Measurements from ENCODE around the gene MYH7.

The MYH7 gene

DNA sequence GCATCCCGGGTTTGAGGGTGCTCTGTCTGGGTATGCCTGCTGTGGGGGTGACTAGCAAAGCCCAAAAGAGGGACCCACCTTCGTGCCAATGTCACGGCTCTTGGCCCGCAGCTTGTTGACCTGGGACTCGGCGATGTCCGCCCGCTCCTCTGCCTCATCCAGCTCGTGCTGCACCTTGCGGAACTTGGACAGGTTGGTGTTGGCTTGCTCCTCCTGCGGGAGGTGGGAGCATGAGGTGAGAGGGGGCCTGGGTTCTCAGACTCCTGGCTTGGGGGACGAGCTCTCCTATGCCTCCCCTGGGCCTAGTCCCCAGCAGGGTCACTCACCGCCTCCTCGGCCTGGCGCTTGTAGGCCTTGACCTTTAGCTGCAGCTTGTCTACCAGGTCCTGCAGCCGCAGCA lies 21.8 kb downstream of the MYH7 start:
- Histone ChIP-seq H3K4me3 (replicated peaks; ENCODE audit: insufficient read depth, low read length) (no peak overlapping the region), H3K27me3 (ENCODE audit: insufficient read depth, poor library complexity, severe bottlenecking) (no peaks in the 10 kb centered on the region), H3K27ac (replicated peaks) (no peak overlapping the region)
- no peak for DNase-seq (ENCODE audit: low read depth in 1 of 2, low spot score in 1 of 2)
- TF ChIP-seq, protein P1, sequence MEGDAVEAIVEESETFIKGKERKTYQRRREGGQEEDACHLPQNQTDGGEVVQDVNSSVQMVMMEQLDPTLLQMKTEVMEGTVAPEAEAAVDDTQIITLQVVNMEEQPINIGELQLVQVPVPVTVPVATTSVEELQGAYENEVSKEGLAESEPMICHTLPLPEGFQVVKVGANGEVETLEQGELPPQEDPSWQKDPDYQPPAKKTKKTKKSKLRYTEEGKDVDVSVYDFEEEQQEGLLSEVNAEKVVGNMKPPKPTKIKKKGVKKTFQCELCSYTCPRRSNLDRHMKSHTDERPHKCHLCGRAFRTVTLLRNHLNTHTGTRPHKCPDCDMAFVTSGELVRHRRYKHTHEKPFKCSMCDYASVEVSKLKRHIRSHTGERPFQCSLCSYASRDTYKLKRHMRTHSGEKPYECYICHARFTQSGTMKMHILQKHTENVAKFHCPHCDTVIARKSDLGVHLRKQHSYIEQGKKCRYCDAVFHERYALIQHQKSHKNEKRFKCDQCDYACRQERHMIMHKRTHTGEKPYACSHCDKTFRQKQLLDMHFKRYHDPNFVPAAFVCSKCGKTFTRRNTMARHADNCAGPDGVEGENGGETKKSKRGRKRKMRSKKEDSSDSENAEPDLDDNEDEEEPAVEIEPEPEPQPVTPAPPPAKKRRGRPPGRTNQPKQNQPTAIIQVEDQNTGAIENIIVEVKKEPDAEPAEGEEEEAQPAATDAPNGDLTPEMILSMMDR (IDR thresholded peaks at IDR 0.05; ENCODE audit: insufficient read depth, low read length), result no peak
- TF ChIP-seq POLR2AphosphoS5 (IDR thresholded peaks at IDR 0.05; ENCODE audit: low read depth) (no peak), SPI1 (IDR thresholded peaks at IDR 0.05; ENCODE audit: borderline replicate concordance, low read depth) (no peak), GABPA (IDR thresholded peaks at IDR 0.05; ENCODE audit: low read depth) (no peak)
- TF ChIP-seq, protein P2, sequence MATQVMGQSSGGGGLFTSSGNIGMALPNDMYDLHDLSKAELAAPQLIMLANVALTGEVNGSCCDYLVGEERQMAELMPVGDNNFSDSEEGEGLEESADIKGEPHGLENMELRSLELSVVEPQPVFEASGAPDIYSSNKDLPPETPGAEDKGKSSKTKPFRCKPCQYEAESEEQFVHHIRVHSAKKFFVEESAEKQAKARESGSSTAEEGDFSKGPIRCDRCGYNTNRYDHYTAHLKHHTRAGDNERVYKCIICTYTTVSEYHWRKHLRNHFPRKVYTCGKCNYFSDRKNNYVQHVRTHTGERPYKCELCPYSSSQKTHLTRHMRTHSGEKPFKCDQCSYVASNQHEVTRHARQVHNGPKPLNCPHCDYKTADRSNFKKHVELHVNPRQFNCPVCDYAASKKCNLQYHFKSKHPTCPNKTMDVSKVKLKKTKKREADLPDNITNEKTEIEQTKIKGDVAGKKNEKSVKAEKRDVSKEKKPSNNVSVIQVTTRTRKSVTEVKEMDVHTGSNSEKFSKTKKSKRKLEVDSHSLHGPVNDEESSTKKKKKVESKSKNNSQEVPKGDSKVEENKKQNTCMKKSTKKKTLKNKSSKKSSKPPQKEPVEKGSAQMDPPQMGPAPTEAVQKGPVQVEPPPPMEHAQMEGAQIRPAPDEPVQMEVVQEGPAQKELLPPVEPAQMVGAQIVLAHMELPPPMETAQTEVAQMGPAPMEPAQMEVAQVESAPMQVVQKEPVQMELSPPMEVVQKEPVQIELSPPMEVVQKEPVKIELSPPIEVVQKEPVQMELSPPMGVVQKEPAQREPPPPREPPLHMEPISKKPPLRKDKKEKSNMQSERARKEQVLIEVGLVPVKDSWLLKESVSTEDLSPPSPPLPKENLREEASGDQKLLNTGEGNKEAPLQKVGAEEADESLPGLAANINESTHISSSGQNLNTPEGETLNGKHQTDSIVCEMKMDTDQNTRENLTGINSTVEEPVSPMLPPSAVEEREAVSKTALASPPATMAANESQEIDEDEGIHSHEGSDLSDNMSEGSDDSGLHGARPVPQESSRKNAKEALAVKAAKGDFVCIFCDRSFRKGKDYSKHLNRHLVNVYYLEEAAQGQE (IDR thresholded peaks at IDR 0.05; ENCODE audit: insufficient replicate concordance, low read depth), result no peak

DNA sequence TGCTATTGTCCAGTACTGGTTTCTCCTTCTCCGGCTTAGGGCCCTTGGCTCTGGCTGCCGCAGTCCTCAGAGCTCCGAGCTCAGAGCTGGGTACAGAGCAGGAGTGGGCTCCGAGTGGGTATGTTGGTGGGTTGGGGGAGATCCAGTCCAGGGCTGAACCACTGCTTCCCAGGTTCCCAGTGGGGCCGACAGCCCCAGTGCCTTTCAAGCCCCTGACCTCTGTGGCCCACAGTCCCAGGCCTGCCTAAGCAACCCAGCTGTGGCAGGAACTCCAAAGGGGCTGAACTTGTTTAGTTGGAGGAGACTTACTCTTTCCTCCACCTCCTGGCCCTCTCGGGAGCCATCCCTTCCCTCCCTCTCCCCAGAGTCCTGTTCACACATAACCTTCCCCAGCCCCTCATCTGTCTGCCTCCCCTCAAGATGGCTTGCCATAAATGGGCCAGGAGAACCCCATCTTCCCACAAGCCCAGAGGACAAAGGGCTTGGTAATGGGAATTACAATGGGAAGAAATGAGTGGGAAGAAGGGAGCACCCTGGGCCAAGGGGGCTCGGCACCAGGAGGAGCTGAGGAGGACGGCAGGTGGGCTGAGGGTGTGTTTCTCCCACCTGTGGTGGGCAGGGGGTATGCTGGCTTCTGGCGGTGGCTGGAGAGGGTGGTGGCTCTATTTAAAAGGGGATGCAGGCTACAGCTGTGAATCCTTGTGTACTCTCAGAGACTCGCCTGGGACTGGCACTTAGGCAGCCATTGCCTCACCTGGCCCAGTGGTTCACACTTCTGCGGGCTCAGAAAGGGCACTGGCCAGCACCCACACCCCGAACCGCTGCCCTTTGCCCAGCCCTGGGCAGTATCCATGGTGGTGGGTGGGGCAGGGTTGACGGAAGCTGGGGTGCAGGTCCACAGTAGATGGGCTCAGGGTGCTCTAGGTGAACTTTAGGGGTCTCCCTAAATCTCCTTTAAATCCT lies 23.6 kb downstream of the MYH7 start:
- TF ChIP-seq SPI1 (IDR thresholded peaks at IDR 0.05; ENCODE audit: borderline replicate concordance, low read depth) (no peak), GABPA (IDR thresholded peaks at IDR 0.05; ENCODE audit: low read depth) (no peak), POLR2AphosphoS5 (IDR thresholded peaks at IDR 0.05; ENCODE audit: low read depth) (no peak)
- TF ChIP-seq, protein P2 (IDR thresholded peaks at IDR 0.05; ENCODE audit: insufficient replicate concordance, low read depth), result no peak
- TF ChIP-seq, protein P1 (IDR thresholded peaks at IDR 0.05; ENCODE audit: insufficient read depth, low read length), result no peak
- Histone ChIP-seq H3K27me3 (ENCODE audit: insufficient read depth, poor library complexity, severe bottlenecking) (no peaks in the 10 kb centered on the region), H3K4me3 (replicated peaks; ENCODE audit: insufficient read depth, low read length) (no peak overlapping the region), H3K27ac (replicated peaks) (no peak overlapping the region)
- DNase-seq (ENCODE audit: low read depth in 1 of 2, low spot score in 1 of 2), result no peak

DNA sequence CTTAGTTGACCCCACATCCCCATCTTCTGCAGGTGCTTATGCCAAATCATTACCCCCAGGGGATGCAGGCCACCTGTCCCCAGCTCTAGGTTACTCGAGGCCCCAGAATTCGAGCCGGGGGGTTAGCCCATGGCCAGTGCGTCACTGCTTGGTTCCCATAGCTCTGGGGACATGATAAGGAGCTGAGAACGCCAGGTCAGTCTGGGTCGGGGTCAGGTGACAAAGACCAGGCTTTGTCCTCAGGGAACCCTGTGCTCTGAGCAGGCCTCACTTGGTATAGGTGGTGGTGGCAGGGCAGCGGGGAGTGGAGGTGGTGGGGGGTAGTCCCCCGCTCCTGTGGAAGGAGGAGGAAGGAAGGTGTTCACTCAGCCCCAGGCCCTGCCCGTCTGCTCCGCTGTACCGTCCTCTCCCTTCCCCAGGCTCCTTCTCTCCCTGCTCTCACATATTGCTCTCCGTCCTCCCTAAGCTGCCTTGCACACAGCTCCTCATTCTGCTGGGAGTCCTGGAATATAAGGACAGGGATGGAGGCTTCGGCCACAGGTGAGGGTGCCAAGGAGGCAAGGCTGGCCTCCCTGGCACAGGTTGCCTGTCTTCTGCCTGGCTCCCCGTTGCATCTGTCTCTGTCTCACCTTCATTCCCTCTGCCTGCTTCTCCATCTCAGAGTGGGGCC lies 25.4 kb downstream of the MYH7 start:
- TF ChIP-seq SPI1 (IDR thresholded peaks at IDR 0.05; ENCODE audit: borderline replicate concordance, low read depth) (no peak), POLR2AphosphoS5 (IDR thresholded peaks at IDR 0.05; ENCODE audit: low read depth) (no peak), GABPA (IDR thresholded peaks at IDR 0.05; ENCODE audit: low read depth) (no peak)
- TF ChIP-seq, protein P2 (IDR thresholded peaks at IDR 0.05; ENCODE audit: insufficient replicate concordance, low read depth), result no peak
- TF ChIP-seq, protein P1 (IDR thresholded peaks at IDR 0.05; ENCODE audit: insufficient read depth, low read length), result no peak
- Histone ChIP-seq H3K27ac (replicated peaks) (no peak overlapping the region), H3K4me3 (replicated peaks; ENCODE audit: insufficient read depth, low read length) (no peak overlapping the region), H3K27me3 (ENCODE audit: insufficient read depth, poor library complexity, severe bottlenecking) (no peaks in the 10 kb centered on the region)
- no peak for DNase-seq (ENCODE audit: low read depth in 1 of 2, low spot score in 1 of 2)

All from HL-60 (cell line).